SIG-M5 treated with dmso at 0.1 percent for 504 hours (cell line): ENCODE data around the gene GUCA1C.

Experiments used
- DNase-seq: peaks from one replicate; lab custom pipeline; 2025; ENCODE audit not compliant: unreplicated experiment; lab: John Stamatoyannopoulos, UW

The GUCA1C gene

GRCh38 chr3:108953700-108954099 lies at the start of gene GUCA1C:
TSS of gene GUCA1C (minus strand) at chr3:108953879. CDS start at chr3:108953762, 117 bp downstream.
- no peak for DNase-seq

DNA sequence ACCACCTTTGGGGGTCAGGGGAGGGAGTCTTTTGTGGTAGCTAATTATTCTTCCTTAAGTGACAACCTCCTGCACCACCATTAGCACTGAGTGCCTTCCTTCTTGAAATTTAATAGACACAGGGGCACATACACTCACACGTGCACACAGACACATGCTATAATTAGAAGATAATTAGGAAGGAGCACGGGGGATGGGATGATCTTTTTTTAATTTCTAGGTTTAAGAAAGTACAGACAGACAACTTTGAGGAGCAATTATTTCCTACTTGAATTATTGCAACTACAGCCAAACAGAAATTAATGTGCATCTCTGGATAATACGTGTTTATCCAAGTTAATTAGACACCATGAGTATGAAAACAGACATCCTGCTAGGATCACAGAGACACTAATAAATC lies 44.8 kb upstream of the GUCA1C start:
- no peak for DNase-seq

DNA sequence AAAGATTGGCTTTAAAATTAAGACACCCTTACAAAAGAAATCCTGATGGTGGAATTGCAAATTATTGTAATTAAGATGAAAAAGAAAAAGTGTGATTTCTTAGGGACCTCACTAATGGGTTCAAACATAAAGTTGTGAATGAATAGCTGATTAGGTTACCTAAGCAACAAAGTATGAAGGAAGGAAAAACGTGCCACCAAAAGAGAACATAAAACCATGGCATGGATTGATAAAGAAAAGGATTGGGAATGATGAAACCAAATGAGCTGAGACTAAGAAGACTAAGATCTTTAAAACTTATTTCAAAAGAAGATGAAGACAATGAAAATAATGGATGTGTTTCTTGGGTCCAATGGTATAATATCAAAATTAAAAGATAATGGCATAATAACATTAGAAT lies 32.2 kb upstream of the GUCA1C start:
- no peak for DNase-seq

DNA sequence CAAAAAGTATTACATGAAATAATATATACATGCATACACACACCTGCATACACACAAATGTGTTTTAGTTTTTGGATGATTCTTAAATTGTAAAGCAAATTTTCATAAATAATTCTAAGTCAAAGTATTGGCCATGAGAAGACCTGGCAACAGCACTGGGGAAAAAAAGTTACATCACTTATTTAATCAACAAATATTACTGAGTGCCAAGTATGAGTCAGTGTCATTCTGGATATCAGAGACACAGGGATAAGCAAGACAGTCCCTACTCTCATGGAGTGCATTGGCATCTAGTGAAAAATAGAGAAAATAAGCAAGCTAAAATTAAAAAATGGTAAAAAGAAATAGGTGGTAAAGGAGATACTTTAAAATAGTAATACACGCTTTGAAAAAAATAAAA lies 29.4 kb upstream of the GUCA1C start:
- no peak for DNase-seq

DNA sequence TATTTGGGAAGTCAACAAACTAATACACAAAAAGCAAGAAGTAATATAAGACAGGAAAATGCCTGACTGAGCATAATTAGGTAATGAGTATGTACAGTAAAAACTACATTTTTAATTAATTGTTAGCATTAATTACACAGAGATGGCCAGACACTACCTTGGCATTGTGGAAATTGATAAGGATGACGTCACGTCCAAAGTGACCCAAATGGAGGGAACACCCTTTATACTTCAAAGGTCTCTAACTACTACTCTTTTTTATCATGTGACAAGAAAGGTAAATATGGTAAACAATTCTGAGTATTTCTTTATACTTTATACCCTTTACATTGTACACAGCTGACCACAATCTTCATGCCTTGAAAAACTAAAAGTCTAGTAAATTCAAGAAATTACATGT lies 22.4 kb upstream of the GUCA1C start:
- DNase-seq, result no peak

DNA sequence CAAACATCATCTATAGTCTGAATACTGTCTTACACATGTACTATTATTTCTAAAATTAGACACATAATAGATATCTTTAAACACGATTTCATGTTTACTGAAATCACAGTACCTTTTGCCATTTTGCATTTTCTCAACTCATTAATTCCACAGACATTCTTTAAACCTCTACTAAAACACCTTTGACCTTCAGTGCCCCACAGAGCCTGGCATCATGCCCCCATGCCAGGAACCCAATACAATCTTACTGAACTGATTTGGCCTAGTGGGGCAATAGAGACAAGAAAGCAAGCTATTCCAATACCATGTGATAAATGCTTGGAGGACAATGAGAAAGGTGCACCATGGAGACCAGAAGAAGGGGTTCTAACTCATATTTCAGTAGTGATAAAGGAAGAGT lies 19.3 kb upstream of the GUCA1C start:
- DNase-seq, result no peak

GRCh38 chr3:108972482-108972881 lies 18.8 kb upstream of the GUCA1C start:
- DNase-seq, result no peak

GRCh38 chr3:108970561-108970960 lies 16.9 kb upstream of the GUCA1C start:
- no peak for DNase-seq

DNA sequence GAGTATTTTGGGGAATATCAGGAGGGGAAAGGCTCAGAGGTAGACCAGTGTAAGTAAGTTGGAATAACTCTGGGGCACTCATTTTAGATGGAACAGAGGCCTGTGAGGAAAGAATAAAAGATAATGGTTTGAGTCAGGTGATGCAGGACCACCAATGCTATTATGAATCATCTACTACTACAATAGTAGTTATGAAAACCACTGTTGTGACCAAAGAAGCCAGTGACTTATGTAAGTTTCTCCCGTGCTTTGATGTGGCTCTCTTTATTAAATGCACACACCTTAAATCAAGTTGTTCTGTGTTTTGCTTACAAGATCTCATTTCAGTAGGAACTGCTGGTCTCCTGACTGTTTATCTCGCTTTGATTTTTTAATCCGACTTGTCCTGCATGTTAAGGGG lies 13.1 kb upstream of the GUCA1C start:
- DNase-seq, result no peak

GRCh38 chr3:108959017-108959416 lies 5.3 kb upstream of the GUCA1C start:
- DNase-seq, result no peak

DNA sequence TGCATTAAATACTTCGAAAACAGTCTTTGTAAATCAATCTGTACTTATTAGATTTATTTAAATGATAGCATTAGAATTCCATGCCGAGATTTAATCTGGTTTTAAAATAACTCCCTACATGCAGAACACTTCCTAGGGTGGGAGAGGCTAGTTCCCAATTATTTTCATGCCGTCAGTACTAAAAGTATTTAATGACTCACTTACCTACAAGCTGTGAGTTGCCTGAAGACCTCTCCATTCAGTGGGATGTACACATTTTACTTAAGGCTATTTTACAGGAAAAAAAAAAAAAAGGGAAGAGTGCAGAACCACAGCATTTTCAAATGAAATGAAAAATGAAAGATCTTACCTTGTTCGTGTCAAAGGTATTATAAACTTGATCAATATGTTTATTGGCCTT lies 469 bp downstream of the GUCA1C start:
- no peak for DNase-seq

GRCh38 chr3:108951820-108952501 lies 1.7 kb downstream of the GUCA1C start:
- DNase-seq, result no peak

DNA sequence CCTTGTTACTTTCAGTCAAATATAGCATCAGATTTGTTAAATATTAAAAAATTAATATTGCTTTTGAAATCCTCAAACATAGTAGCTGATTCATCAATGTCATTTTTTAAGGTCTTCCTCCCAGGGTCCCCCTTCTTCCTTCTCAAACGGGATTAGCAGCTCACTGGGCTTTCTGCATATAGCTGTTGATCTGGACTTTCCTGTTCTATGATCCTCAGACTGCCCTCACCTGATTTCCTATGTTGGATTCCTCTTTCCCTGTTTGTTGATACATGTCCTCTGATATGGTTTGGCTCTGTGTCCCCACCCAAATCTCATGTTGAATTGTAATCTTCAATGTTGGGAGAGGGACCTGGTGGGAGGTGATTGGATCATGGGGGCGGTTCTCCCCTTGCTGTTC lies 5.8 kb downstream of the GUCA1C start:
- DNase-seq, result no peak

- DNase-seq, result no peak
Observed at GRCh38 chr3:108946292-108947285, 7.1 kb downstream of the GUCA1C start.

GRCh38 chr3:108940568-108941263 lies 13.0 kb downstream of the GUCA1C start:
- no peak for DNase-seq

GRCh38 chr3:108940166-108940565 lies 13.5 kb downstream of the GUCA1C start:
- DNase-seq, result no peak

GRCh38 chr3:108936924-108937689 lies 16.6 kb downstream of the GUCA1C start:
- DNase-seq, result no peak

- DNase-seq, result no peak
Observed at GRCh38 chr3:108931035-108931434, 22.6 kb downstream of the GUCA1C start.

DNA sequence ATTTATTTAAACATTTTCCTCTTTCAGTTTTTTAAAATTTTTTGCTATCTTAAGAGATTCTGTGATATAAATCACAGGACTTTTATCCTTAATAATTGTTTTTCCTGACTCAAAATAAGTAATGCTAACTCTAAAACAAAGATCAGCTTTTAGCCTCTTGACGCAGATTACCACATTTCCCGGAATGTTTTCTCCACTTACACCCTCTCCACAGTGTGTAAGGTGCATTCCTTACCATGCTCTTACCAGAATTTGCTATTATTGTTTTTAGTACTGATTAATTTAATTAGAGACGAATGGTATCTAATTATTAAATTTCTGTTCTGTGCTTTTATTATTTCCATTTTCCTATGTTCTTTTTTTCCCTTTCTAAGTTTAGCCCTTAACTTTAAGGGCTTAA lies 34.8 kb downstream of the GUCA1C start:
- DNase-seq, result no peak

GRCh38 chr3:108914774-108915641 lies 38.7 kb downstream of the GUCA1C start:
- DNase-seq, result peak; percentile 72
